GM18858 (cell line): ENCODE measurements around the gene TMEM117.
A peak's percentile ranks its signal among the peaks of the same experiment; 100 is the strongest.
"Not testable (repeated sequence)": the region's sequence is repeated elsewhere in the genome, so short reads cannot be mapped to it uniquely, and the experiment has no call there.

ENCODE experiments used
- ATAC-seq: cut with Tn5 transposase; IDR thresholded peaks from one replicate; pipeline ENCODE4 v1.9.1; 2021; ENCODE audit not compliant: unreplicated experiment

Gene TMEM117

DNA sequence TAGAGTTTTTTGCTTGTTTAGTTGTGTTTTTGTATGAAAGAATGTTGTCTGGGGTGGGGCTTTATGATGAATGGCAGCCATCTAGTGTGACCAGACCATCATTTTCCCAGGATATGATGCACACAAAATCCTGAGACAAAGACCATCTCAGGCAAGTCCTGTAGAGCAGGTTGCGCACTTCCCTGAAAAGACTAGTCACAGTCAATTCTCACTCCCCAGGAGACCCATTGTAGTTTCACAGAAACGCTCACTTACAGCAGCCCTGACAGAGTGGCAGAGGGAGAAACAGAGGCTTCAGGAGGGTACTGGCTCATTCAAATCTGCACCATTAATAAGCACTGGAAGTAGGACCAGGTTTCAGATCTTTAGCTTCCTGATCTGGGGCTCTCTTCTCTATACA lies 183.2 kb downstream of the TMEM117 start:
- no peak for ATAC-seq

DNA sequence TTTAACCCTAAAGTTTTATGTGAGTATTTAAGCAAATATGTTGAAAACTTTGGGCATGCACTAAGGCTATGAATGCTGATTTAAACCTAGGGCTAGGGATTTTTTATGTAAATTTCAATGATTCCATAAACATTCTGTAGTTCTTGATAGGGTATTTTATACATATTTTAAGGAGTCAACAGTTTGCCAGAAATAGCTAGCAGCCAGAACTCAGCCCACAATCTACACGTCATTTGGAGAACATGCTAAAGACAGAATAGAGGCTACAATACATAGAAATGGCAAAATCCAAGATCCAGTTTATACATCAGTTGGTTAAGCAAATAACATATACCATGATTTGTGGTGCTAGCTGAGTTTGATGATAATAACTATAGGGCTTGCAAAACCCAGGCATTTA lies 184.7 kb downstream of the TMEM117 start:
- ATAC-seq: no peak

DNA sequence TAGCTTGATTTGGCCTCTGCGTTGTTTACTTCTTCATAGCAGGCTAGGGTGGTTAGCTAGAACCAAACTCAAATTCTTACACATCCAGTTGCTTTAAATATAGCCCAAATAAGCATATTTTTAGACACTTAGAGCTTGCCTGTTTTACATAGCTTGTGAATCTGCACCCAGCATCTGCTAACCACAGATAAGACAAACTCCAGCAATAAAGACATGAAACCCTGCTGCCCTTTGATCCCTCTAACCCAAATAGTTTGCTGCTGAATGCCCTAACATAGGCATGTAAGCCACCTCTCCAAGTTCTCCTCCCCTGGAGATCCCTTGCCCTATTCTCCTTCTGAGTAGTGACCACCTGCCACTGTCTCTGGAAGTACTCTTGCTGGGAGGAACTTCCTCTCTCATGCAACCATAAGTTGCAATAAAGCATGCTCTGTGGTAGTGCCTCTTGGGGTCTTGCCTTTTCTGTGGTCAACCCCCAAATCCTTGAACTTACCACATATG lies 185.6 kb downstream of the TMEM117 start:
- ATAC-seq: peak; percentile 82

DNA sequence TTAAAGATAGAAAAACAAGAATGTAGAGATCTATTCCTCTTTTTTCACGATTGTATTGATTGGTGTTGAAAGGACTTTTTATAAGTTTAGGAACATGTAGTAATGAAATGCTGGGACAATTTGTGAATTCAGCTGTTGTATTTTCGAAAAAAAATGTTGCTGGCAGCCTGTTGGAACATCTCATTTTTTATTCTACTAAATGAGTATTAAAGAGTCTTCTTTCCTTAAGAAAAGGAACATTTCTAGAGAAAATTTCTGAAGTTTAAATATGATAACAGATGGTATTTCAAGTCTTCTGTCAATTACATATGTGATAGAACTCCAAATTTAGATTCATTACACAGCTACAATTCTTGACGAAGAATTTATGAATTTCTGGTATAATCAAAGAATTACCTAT lies 189.6 kb downstream of the TMEM117 start:
- ATAC-seq: no peak

DNA sequence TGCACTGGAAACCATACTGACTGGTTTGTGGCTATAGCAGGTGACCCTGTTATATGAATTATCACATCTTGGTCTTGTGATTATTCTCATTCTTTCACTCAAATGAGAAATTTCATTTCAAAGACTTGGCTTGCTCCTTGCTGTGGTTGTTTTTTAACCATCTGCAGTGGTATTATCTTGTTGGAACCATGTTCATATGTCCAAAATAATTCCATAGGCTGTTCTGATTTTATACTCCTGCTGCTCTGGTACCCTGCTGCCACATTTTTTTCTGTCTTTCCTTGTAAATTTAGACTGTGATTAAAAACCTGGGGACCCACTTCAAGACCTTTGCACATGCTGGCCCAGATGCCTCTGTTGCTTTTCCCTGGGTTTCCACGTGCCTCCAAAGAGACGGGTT lies 190.2 kb downstream of the TMEM117 start:
- no peak for ATAC-seq

DNA sequence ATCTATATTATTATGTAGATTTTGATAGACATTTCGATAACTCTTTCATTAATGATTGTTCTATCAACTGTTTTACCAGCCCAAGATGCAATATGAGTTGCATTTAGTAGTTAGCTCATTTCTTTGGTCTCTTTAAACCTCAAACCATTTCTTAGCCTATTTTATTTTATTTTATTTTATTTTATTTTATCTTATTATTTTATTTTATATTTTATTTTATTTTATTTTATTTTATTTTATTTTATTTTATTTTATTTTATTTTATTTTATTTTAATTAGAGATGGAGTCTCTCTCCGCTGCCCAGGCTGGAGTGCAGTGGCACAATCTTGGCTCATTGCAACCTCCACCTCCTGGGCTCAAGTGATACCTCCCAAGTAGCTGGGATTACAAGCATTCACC lies 191.0 kb downstream of the TMEM117 start:
- not testable (repeated sequence) for ATAC-seq

DNA sequence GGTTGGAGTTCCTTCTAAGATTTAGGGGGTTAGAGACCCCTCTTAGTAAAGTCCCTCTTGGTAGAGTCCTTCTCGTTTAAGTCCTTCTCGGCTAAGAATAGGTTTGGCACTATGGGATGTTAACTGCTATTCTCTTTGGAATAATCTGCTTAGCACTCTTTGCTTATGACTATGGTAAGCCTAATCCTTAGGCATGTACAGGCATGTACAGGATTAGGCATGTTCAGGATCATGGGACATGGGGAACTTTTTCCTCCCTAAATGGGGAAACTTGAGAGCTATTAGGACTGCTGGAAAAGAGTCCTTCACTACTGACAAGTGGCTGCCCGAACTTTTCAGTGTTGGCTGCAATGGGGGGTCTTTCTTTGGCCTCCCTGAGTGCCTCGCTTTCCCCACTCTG lies 193.3 kb downstream of the TMEM117 start:
- ATAC-seq: no peak

DNA sequence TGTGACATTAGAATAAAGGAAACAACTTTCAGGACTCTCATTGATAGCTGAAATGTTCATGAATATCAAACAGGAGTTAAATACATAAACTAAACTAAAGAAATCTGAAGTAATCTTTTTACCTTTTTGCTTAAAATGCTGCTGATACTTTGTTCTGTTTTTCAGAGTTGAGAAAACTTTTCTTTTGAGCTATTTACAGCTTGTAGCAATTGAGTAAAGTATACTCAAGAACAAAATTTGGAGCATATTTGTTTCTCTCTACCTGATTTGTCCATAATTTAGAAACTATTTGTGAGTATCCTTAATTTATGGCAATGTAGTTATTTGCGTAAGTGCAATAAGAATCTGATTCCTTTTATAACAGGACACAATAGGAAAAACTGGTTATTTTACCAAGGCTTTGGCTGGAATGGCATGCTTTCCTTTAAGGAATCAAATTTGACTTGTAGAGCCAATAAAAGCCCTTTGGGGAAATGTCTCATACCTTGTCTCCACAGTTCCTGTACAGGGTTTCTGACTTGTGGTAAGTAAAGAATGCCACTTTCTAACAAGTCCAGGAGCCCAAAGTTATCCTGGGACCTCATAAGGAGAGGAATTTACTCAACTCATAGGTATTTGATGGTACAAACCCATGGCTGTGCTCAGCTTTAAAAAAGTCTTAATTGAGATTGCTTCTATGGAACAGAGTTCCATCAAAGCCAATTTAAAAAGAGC lies 195.7 kb downstream of the TMEM117 start:
- ATAC-seq: no peak

DNA sequence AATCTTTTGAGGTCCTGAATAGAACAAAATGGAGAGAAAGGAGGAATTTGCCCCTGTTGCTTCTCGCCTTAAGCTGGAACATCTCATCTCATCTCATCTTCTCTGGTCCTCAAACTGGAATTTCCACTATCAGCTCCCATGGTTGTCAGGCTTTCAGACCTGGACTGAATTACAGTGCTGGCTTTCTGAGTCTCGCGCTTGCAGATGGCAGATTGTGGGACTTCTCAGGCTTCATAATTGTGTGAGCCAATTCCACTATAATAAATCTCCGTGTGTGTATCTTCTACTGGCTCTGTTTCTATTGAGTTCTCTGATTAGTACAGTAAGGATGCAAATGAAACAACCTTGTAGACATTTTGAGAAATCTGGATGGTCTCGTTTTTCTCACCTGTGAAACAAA lies 199.0 kb downstream of the TMEM117 start:
- ATAC-seq: no peak

DNA sequence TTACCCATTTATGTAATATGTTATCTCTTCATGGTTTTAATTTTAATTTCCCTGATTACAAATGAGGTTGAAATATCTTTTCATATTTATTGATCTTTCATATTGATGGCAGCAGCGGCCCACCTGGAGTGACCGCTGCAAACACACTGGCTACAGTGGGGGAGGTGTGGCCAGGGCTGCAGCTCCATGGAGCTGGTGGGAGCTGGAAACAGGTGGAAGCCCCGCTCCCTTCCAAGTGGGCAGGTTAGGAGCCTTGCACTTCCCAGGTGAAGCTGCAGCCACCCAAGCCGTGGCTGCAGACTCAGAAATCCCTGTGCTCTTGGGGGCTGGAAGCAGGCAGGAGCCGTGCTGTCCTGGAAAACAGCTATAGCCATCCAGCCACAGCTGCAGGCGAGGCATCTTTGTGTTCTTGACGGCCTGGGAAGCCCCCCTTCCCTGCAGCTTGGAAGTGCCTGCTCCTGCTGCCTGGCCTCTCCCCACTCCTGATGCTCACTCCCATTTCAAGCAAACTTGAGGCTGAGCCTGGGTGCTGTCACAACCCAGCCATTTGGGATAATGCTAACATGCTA lies 201.1 kb downstream of the TMEM117 start:
- ATAC-seq: no peak

DNA sequence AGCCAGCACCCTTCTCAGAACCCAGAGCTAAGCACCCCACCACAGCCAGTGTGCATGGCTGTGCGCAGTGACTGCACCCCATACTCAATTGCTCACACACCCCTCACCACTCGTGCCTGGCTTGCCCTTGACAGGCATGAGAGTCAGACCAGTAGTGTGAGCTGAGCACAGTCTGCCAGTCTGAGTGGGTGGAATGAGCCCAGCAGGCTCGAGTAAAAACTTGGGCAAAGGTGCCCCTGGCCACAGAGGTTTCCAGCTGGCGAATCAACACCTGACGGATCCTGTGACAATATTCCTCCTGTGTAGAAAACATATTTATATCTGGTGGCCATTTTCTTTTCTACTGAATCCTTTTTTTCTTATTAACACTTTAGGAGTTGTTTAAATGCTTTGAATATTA lies 202.5 kb downstream of the TMEM117 start:
- no peak for ATAC-seq

DNA sequence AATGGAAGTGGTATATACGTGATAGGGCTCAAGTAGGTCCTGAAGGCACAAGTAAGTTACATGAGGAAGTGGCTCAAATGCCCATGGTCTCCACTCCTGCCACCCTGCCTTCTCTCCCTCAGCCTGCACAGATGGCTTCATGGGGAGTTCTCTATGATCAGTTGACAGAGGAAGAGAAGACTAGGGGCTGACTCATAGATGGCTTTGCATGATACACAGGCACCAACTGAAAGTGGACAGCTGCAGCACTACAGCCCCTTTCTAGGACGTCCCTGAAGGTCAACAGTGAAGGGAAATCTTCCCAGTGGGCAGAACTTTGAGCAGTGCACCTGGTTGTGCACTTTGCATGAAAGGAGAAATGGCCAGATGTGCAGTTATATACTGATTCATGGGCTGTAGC lies 208.6 kb downstream of the TMEM117 start:
- not testable (repeated sequence) for ATAC-seq

DNA sequence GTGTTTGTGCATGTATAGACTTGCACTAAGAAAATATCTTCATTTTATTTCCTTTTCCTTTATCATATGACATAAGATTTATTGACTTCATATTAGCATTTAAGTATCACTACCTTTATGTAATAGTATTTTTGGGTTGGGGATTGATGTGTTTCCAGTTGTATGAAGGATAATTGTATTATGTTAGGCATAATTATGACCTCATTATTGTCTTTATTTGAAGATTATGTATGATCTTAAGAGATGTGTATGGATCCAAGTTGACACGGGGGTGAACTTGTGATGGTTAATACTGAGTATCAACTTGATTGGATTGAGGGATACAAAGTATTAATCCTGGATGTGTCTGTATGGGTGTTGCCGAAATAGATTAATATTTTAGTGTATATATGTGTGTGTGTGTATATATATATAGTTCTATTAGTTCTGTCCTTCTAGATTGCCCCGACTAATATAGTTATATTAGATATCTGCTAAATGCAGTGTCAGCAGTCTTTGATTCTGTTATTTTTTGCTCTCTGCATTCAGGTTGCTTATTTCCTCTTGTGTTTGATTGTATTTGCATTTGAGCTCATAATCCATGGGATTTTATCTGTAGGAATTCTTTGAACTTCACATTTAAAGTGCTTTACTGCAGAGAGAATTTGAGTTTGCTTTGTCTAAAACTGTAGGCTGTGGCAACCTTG lies 211.0 kb downstream of the TMEM117 start:
- ATAC-seq: no peak

DNA sequence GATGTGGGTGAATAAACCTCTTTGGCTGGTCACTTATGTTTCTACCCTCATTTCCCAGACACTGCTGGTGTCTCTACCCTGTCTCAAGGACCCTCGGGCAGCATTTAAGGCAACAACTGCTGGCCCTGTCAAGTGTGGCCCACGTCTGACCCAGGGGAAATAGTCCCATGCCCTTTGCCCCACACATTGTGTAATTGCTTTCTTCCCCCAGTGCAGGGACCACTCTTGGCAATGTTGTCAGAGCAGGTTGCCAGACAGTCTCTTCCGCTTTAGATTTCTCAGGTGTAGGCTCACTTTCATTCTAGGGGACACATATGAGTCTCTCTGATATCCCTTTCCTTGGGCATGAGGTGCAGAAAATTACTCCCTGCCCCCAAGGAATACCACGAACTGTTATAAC lies 216.7 kb downstream of the TMEM117 start:
- no peak for ATAC-seq

DNA sequence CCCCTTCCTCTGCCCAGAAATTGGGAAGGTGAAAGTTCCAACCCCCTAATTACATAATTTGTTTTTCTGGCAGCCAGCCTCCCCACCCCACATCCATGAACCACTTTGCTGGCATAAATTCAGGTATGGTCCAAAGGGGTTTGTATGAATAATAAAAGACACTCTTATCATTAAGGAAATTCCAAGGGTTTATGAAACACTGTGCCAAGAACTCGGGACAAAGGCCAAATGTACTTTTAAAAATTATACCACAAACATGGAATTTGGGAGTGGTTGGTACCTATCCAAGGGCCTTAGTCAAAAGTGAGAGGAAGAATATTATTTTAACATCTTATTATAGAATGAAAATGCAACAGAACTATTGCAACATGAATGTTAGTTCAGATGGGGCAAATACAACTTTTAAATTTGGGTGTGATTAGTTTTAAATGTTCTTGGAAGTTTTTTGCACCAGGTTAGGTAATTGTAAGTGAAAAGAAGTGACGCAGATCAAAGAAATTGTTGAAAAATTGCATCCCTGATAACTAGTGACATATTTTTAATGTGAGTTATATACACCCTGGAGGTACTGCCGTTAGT lies 217.8 kb downstream of the TMEM117 start:
- ATAC-seq: no peak

DNA sequence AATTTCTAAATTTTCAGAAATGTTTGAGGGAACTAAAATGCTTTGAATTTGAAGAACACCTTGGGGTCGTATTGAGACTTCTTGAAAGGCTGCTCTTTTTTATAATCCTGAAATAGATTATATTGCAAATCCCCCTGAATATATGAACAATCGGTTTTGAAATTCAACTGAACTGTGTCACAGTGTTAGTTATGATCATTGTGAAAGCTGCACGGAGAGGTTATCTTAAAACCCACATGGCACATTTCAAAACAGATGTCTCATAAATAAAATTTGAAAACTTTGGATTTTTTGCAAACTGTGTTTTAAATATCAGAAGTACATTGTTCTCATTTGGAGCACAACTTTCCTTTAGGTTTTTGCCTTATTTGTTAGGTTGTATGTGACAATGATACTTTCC lies 218.4 kb downstream of the TMEM117 start:
- ATAC-seq: no peak

DNA sequence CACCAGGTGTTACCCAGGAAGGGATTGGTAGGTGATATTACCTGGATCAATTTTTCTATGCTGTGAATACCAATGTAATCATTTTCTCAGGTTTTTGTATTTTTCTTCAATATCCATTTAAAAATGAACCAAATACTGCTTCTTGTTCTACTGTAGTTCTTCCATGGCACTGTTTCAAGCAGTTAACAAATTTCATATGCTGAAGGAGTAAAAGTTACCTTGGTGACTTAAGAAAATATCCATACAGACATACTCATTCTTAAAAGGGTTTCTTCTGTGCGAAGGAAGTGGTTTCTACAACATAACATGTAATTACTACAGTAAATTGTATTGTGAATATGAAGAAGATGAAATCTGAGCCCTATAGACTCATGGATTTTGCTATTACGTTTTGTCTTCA lies 222.5 kb downstream of the TMEM117 start:
- no peak for ATAC-seq

DNA sequence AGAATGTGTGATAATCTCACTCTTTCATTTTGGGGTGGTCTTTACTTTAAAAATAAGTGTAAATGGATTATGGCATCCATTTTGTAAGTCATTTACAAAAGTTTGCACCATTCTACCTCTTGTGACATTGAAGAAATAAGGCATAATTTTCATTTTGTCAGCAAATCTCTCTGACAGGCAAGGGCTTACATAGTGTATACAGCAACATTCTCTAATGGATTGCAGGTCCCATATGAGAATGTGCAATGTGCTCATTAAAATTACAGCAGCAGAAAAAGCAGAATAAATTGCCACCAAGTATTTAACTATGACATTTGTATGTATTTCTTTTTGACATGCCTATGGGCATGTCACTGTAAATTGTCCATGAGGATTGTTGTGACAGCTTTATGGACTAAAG lies 223.6 kb downstream of the TMEM117 start:
- no peak for ATAC-seq

DNA sequence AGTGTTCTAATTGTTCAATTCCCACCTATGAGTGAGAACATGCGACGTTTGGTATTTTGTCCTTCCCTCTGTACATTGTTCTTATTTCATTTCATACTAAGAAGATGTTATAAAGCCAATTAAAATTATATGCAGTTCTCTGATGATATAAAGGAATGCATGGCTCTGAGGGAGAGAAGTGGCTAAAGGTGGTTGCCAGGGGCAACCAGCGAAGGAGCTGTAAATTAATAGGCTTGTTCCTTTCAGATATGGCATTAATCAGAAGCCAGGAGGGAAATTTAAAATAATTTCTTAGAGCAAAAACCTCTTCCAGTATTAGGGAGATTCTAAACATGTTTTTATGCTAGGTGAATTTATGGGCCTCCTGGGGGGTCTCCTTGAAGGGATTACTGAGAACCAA lies 227.8 kb downstream of the TMEM117 start:
- no peak for ATAC-seq

DNA sequence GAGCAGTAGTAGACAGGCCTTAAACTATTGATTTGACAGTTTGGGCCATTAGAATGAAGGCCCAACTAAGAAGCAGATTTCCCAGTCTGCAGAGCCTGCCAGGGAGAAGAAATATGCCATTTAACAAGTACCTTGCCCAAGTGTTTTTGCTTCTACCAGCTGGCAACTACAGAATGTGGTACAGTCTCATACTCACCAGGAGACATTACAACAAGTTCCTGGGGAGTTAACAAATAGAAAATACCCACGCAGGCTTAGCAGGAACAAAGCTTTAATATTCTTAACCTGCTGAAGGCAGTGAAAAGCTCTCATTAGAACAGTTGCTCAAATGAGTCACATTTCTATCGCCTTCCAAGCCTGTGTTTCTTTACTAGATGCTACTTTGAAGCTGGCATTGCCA lies 241.0 kb downstream of the TMEM117 start:
- ATAC-seq: no peak

DNA sequence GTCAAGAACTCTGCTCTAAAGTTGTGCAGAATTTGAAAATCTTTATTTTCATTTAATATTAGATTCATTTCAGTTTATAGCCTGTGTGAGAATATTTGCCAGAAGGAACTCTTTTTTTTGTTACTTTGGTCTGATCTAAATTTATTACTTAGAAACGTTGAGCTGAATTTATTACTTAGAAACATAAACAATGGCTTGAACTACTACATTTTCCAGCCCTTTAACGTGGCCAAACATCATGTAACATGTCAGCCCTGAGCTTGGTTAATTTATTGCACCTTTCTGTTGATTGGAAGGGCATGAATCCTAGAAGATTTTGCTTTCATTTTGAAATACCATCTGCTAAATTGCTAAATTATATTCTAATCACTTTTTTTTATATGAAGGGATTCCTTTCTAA lies 241.4 kb downstream of the TMEM117 start:
- ATAC-seq: no peak

DNA sequence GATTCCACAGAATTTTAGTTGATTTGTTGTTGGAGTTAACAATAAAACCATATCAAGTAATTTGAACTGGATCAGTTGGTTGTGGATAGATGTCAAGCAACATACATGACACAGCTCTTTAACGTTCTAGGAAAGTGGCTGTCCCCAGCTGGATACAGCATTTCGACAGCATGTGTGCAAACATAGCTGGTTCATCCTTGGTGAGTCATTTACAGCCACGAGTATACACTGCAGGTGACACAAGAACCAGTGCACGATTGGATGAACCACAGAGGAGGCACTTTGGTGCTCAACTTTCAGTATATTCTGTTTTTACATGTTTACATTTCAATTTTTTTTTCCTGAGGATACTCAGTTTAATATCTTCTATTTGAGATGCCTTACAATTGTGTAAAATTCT lies 242.4 kb downstream of the TMEM117 start:
- ATAC-seq: no peak
